HG03460 (cell line): Measurements from ENCODE around the gene AK3.
"Not testable (repeated sequence)": the region's sequence is repeated elsewhere in the genome, so short reads cannot be mapped to it uniquely, and the experiment has no call there.

ENCODE experiments used
- ATAC-seq: cut with Tn5 transposase; IDR thresholded peaks from one replicate; pipeline ENCODE4 v1.9.1; 2021; ENCODE audit not compliant: unreplicated experiment

The AK3 gene

GRCh38 chr9:4740638-4741364, at the start of gene AK3:
Gene AK3 (minus strand): TSS chr9:4741202. CDS start chr9:4741087, 115 bp downstream.
- peak; percentile 87 for ATAC-seq

- ATAC-seq: no peak
Observed at GRCh38 chr9:4788703-4789102, 47.7 kb upstream of the AK3 start.

DNA sequence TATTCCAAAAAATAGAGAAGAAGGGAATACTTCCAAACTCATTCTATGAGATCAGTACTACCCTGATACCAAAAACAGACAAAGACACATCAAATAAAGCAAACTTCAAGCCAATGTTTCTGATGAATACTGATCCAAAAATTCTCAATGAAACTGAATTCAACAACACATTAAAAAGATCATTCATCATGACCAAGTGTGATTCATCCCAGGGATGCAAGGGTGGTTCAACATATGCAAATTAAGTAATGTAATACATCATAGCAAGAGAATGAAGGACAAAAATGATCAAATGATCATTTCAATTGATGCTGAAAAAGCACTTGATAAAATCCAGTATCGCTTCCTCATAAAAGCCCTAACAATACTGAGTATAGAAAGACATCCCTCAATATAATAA, 46.9 kb upstream of the AK3 start:
- ATAC-seq: no peak

DNA sequence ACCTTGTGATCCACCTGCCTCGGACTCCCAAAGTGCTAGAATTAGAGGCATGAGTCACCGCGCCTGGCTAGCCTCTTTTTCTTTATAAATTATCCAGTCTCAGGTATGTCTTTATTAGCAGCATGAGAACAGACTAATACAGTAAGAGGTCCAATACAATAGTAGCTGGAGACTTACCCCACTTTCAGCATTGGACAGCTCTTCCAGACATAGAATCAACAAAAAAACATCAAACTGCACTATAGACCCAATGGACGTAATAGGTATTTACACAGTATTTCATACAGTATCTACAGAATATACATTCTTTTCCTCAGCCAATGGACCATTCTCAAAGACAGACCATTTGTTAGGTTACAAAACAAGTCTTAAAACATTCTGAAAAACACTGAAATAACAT, 45.6 kb upstream of the AK3 start:
- no peak for ATAC-seq

GRCh38 chr9:4784403-4784802, 43.4 kb upstream of the AK3 start:
- ATAC-seq: no peak

- ATAC-seq: not testable (repeated sequence)
Observed at GRCh38 chr9:4783191-4783590, 42.2 kb upstream of the AK3 start.

DNA sequence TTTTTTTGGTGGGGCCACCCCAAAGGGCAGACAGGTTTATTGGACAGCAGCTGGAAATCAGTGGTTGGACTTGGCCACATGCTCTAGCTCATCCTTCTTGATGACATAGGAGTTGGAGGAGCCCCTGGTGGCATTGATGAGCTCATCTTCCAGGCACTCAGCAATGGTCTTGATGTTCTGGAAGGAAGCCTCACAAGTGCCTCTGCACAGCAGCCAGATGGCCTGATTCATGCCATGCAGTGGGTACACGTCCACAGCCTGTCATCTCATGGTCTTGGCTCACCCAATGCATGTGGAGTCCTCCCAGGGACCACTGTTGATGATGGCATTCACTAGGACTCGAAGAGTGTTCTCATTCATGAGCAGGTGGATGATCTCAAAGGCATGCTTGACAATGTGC, 40.4 kb upstream of the AK3 start:
- ATAC-seq: no peak

DNA sequence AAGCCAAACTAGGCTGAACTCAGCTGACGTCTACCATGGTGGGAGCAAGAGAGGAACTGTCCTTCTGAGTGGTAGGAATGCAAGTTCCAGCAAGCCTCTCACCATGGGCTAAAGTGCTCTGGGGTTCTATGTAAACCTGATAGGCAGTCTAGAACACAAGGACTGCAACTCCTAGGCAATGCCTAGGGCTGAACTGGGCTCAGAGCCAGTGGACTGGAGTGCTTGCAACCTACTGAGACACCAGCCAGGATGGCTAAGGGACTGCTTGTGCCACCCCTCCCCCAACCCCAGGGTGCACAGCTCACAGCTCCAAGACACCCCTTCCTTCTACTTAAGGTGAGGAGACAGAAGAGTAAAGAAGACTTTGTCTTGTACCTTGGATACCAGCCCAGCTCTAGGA, 39.6 kb upstream of the AK3 start:
- ATAC-seq: no peak

GRCh38 chr9:4774958-4775357, 34.0 kb upstream of the AK3 start:
- ATAC-seq: not testable (repeated sequence)

GRCh38 chr9:4774209-4774608, 33.2 kb upstream of the AK3 start:
- ATAC-seq: no peak

DNA sequence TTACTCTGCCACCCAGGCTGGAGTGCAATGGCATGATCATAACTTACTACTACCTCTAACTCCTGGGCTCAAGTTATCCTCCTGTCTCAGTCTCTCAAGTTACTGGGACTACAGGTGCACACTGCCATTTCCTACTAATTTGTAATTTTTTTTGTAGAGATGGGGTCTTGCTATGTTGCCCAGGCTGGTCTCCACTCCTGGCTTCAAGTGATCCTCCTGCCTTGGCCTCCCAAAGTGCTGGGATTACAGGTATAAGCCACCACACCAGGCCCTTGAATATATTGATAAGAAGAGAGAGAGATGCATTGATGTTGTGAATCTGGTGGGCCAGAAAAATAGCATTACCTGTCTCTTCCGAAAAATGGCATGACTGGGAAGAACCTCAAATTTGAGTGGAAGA, 30.8 kb upstream of the AK3 start:
- ATAC-seq: no peak

DNA sequence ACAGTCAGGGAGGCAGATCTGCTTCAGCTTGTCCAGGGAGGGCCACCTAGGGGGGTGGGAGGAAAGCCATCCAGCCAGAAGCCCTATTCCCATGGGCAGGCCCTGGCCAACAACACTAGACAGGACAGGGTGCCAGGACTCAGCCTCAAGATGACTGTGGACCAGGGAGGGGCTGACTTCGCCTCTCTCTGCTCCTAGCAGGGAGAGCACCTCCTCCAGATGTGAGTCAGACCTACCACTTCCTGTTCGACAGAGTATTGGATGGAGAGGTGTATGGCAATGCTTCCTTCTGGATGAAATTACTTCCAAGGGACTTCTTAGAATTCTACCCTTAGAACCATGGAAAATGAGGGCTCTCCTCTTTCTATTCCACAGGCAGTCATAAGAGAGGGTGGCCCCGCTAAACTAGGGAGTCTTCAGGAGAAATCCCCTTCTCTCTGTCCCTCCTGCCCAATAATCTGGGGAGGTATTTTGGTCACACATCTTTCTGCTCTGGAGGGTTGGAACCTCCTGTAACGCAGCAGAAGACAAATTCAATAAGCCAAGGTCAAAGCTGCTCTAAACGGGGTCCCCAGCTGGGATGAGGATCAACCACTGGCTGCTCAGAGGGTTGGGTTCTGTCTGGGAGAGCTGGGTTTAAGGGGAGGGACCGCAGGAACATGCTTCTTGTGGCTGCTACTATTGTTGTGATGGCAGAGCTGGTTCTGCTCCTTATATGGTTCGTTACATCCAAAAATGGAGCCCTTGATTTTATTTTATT, 28.5 kb upstream of the AK3 start:
- no peak for ATAC-seq

DNA sequence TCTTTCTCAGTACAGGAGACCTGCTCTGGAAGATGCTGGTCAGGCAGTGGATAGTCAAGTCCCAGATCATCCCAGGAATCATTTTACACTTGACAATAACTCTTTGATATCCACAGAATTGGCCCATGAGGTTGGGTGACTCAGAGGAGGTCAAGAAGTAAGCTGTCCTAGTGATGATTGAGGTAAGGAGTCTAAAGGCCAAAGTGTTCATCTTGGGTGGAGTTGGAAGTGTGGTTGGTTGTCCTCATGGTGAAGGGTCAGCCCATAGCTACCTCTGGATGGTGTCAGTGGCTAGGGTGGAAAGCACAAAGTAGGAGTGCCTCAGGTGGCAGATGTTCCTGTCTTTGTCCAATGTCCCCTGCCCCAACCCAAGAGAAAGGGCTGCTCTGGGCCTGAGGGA, 27.7 kb upstream of the AK3 start:
- no peak for ATAC-seq

DNA sequence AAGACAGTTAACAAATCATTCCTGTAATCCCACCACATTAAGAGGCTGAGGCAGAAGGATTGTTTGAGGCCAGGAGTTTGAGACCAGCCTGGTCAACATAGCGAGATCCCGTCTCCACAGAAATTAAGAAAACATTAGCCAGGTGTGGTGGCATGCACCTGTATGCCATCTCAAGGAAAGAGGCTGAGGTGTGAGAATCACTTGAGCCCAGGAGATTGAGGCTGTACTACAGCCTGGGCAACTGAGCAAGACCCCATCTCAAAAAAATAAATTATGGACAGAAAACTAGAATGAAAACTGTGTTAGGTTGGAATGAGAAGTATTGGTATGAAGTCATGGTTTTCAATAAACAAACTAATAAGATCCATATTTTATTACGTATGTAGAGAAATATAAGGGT, 23.0 kb upstream of the AK3 start:
- no peak for ATAC-seq

GRCh38 chr9:4762886-4763541, 22.0 kb upstream of the AK3 start:
- ATAC-seq: peak; percentile 19

- ATAC-seq: peak; percentile 87
Observed at GRCh38 chr9:4762108-4762885, 21.3 kb upstream of the AK3 start.

- ATAC-seq: no peak
Observed at GRCh38 chr9:4760122-4760521, 19.1 kb upstream of the AK3 start.

DNA sequence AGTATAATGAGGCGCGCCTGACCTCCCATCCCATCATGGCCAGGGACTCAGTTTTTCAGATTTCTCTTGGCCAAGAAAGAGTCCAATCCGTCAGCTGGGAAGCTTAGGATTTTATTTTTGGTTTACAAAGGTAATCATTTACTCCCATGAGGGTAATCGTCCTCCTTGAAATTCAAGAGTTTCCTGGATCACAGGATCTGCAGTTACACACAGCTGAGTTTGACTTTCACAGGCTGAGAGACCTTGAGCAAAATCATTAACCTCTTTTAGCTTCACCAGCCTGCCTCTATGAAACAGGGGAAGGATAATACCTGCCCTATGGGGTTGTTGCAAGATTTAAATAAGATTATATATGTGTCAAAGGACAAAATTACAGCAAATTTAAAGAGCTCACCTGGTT, 15.4 kb upstream of the AK3 start:
- ATAC-seq: no peak

- no peak for ATAC-seq
Observed at GRCh38 chr9:4755026-4755609, 14.1 kb upstream of the AK3 start.

- ATAC-seq: not testable (repeated sequence)
Observed at GRCh38 chr9:4754530-4754929, 13.5 kb upstream of the AK3 start.
